PC-3 (cell line): Measurements from ENCODE around the gene FBXW2.

Source experiments
- EZH2 ChIP-seq: fragments of 300-600 bp; sonication (generic); IDR thresholded peaks from one replicate; pipeline ENCODE4 v1.6.1; 2017; ENCODE audit warnings: antibody characterized with exemption, mild to moderate bottlenecking, low read length; ENCODE audit not compliant: unreplicated experiment
- TF ChIP-seq, protein P1 (sequence below): fragments of 300-600 bp; sonication (generic); conservative IDR thresholded peaks from 2 replicates; pipeline ENCODE4 v1.5.1; 2017; ENCODE audit warnings: antibody characterized with exemption, low read depth, mild to moderate bottlenecking, low read length

DNA sequence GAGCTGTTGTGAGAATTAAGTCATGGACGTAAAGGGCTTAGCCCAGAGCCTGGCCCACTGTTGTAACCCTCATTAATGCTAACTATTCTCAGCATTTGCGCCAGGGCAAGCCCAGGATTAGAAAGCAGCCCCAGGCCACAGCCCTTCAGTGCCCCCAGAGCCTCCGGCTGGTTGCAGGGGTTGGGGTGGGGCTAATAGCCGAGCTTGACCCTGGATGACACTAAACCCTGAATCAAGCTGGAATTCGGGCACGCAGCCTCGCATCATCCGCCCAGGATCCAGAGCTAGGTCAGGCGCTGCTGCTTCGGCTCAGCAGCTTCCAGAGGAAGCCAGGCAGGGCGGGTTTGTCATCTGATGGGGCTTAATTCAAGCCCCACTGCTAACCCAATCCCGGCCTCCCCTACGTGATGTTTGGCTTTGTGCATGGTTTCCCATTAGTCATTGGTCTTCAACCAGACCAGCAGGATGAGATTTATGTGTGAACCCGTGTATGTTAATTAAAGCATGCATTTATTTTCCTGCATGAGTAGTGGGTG lies 77.8 kb downstream of the FBXW2 start:
- TF ChIP-seq EZH2 = no peak
- TF ChIP-seq, protein P1, sequence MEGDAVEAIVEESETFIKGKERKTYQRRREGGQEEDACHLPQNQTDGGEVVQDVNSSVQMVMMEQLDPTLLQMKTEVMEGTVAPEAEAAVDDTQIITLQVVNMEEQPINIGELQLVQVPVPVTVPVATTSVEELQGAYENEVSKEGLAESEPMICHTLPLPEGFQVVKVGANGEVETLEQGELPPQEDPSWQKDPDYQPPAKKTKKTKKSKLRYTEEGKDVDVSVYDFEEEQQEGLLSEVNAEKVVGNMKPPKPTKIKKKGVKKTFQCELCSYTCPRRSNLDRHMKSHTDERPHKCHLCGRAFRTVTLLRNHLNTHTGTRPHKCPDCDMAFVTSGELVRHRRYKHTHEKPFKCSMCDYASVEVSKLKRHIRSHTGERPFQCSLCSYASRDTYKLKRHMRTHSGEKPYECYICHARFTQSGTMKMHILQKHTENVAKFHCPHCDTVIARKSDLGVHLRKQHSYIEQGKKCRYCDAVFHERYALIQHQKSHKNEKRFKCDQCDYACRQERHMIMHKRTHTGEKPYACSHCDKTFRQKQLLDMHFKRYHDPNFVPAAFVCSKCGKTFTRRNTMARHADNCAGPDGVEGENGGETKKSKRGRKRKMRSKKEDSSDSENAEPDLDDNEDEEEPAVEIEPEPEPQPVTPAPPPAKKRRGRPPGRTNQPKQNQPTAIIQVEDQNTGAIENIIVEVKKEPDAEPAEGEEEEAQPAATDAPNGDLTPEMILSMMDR = no peak
